HFF-Myc (cell line): ENCODE measurements around the gene TRIM46.
A peak's percentile ranks its signal among the peaks of the same experiment; 100 is the strongest.

Source experiments
- DNase-seq: peaks from one replicate; pipeline ENCODE4 v3.0.0-alpha.2; 2011; ENCODE audit warnings: low read depth; ENCODE audit errors: extremely low read depth
- H3K4me3 ChIP-seq: replicated peaks from 2 replicates; pipeline ENCODE4 v1.5.1; 2011; ENCODE audit warnings: low read depth, mild to moderate bottlenecking, control low read depth, low read length
- CTCF ChIP-seq: IDR thresholded peaks from 2 replicates; pipeline ENCODE4 v1.5.1; 2012; ENCODE audit warnings: mild to moderate bottlenecking, low read depth, low read length, control low read depth; ENCODE audit errors: missing control alignments

The TRIM46 gene

DNA sequence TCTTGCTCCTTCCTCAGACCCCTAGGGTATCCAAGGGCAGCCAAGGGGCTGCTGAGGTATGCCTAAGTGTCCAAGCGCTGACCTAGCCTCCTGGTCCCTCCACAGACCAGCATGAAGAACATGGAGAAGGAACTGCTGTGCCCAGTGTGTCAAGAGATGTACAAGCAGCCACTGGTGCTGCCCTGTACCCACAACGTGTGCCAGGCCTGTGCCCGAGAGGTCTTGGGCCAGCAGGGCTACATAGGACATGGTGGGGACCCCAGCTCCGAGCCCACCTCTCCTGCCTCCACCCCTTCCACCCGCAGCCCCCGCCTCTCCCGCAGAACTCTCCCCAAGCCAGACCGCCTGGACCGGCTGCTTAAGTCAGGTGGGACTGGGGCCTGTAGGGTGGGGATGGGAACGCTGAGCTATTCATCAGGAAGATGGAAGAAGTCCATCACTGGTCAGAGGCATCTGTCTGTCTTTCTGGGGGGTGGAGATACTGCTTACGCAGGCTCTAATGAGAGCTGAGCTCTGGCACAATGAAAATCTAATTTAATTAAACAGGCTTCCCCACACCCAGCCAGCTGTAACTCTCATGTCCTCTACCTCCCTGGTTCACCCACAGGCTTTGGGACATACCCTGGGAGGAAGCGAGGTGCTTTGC lies 1.8 kb downstream of the TRIM46 start:
- TF ChIP-seq CTCF: no peak
- DNase-seq: no peak
- H3K4me3 ChIP-seq: no peak overlapping the region

- no peak for TF ChIP-seq CTCF
- H3K4me3 ChIP-seq: no peak overlapping the region
- DNase-seq: no peak
These were observed 2.3 kb downstream of the TRIM46 start for GRCh38 chr1:155175927-155176371.

DNA sequence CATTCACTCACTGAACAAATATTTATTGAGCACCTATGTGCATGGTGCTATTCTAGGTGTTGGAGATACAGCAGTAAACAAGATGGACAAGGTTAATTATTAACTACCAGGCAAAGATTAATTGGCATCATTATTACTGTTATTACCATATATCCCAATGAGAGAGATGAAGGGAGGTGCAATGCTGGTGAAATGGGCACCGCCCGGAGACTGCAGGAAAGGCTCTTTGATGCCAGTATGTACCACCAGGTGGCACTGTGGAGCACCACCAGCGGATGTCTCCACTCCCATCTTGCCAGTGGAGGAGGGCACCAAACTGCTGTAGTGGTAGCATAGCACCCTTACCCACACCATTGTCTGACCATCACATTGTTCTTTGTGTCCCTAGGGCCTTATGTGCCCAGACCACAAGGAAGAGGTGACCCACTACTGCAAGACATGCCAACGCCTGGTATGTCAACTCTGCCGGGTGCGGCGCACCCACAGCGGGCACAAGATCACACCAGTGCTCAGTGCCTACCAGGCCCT lies 3.0 kb downstream of the TRIM46 start:
- no peak for DNase-seq
- peak; percentile 96 for TF ChIP-seq CTCF
- H3K4me3 ChIP-seq: no peak overlapping the region

DNA sequence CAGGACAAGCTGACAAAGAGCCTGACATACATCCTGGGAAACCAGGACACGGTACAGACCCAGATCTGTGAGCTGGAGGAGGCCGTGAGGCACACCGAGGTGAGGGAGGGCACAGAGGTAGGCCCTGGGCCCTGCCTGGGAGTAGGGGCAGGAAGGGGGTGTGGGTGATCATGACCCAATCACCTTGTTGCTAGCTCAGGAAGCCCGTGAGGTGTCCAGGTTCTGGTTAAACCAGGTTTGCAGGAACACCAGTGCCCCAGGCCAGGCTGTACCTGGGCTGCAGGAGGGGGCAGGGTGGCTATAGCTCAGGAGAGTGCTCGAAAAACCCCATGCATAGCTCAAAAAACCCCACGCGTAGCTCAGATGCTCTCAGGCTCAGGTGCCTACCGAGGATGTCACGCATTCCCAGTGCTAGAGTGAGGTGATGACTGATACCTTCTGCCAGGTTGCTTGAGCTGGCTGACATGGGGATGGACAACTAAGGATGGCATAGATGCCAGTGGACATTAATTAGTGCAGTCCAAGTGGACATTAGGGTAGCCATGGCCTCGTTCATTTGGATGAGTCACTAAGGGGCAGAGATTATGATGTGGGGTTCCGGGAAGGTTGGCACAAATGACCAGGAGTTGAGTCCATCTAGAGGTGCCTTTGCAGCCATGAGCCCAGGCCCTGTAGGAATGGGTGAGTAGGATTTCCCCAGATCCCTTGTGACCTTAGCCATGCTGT lies 3.7 kb downstream of the TRIM46 start:
- no peak overlapping the region for H3K4me3 ChIP-seq
- TF ChIP-seq CTCF: no peak
- no peak for DNase-seq

DNA sequence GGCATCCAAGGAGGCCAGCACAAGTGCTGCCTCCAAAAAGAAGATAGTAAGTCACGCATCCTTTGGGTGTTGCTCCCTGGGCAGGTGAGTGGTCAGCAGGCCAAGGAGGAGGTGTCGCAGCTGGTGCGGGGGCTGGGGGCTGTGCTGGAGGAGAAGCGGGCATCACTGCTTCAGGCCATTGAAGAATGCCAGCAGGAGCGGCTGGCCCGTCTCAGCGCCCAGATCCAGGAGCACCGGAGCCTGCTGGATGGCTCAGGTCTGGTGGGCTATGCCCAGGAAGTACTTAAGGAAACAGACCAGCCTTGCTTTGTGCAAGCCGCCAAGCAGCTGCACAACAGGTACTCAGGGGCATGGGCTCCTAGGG lies 4.3 kb downstream of the TRIM46 start:
- no peak for DNase-seq
- TF ChIP-seq CTCF: no peak
- H3K4me3 ChIP-seq: no peak overlapping the region

- no peak for TF ChIP-seq CTCF
- H3K4me3 ChIP-seq: no peak overlapping the region
- no peak for DNase-seq
These were observed 4.9 kb downstream of the TRIM46 start for GRCh38 chr1:155178441-155179111.
